Heart left ventricle (tissue), 16 donors: ENCODE results near the gene OPCML. TPM values are rescaled to one million over a fixed set of nuclear protein-coding genes. Genes with fewer than 3 reads are reported as not detected.
A peak's percentile ranks its signal among the peaks of the same experiment; 100 is the strongest.

Experiments used
- ATAC-seq, 4 donors: fragments of 200-7000 bp; cut with Tn5 transposase; one replicate each; pipeline ENCODE4 v1.9.1; 2020 to 2022; ENCODE audit warnings: moderate library complexity in 4 of 4, mild to moderate bottlenecking in 3 of 4, moderate number of reproducible peaks in 1 of 4
- DNase-seq, 5 donors: peaks; one replicate each; pipeline ENCODE4 v3.0.0-alpha.2; 2020
- H3K27ac ChIP-seq, 12 donors: fragments of 200-600 bp; sonication (generic) in 4 of 12; one replicate each; pipeline versions ENCODE4 v1.5.0 to v1.8.0; 2016 to 2022; ENCODE audit warnings: mild to moderate bottlenecking in 2 of 12
- H3K27me3 ChIP-seq, 9 donors: fragments of 200-600 bp; sonication (generic) in 2 of 9; one replicate each; pipeline versions ENCODE4 v1.5.1 to v1.8.0; 2016 to 2022; ENCODE audit warnings: mild to moderate bottlenecking in 3 of 9
- H3K36me3 ChIP-seq, 9 donors: fragments of 200-600 bp; sonication (generic) in 2 of 9; one replicate each; pipeline versions ENCODE4 v1.5.0 to v1.8.0; 2018 to 2022; ENCODE audit warnings: mild to moderate bottlenecking in 2 of 9
- H3K4me1 ChIP-seq, 12 donors: fragments of 200-600 bp; sonication (generic) in 4 of 12; one replicate each; pipeline versions ENCODE4 v1.5.0 to v1.8.0; 2016 to 2022; ENCODE audit warnings: mild to moderate bottlenecking in 3 of 12
- H3K4me3 ChIP-seq, 12 donors: fragments of 200-600 bp; sonication (generic) in 4 of 12; one replicate each; pipeline versions ENCODE4 v1.5.0 to v1.8.0; 2017 to 2022; ENCODE audit warnings: mild to moderate bottlenecking in 9 of 12, moderate library complexity in 4 of 12
- H3K9me3 ChIP-seq, 12 donors: fragments of 200-600 bp; sonication (generic) in 4 of 12; one replicate each; pipeline versions ENCODE4 v1.5.0 to v1.8.0; 2016 to 2022; ENCODE audit warnings: mild to moderate bottlenecking in 1 of 12
- CTCF ChIP-seq, 12 donors: fragments of 200-600 bp; sonication (generic) in 4 of 12; IDR thresholded peaks; one replicate each; pipeline versions ENCODE4 v1.5.0 to v1.8.0; 2018 to 2022; ENCODE audit warnings: antibody characterized with exemption in 12 of 12, mild to moderate bottlenecking in 5 of 12
- POLR2A ChIP-seq, 2 donors: fragments of 450-650 bp; IDR thresholded peaks; one replicate each; pipeline ENCODE4 v1.6.1; 2017; ENCODE audit warnings: antibody characterized with exemption in 2 of 2, mild to moderate bottlenecking in 2 of 2, moderate library complexity in 2 of 2
- WGBS, 4 donors: extraction: QIAGEN DNeasy Blood & Tissue Kit in 2 of 4; methylation state at CpG; one replicate each; pipeline versions ENCODE4 v1.1.5 to v1.1.7; 2013 to 2018; 5-methylcytosine and 5-hydroxymethylcytosine counted together
- intact Hi-C, 10 donors: fragments of 100-400 bp; cut with DNase I; formaldehyde crosslinking; loops; one replicate each; pipeline versions ENCODE4 v1.11.1 to v1.14.2; 2022
- long read RNA-seq, 3 donors: library from polyadenylated mRNA; unstranded; transcript quantifications; one replicate each; pipeline ENCODE4 v2.0.0, GENCODE V29; 2020 to 2021
- polyA plus RNA-seq, 2 donors: library from polyadenylated mRNA; stranded (reverse); fragments of 200-250 nt; gene quantifications; one replicate each; pipeline ENCODE4 v1.2.3, GENCODE V29; 2013
- total RNA-seq, 9 donors: library from RNA; depleted of rRNA in 2 of 9; stranded (reverse); fragments of >200 nt in 2 of 9; fragmentation: NEBNext Ultra II Directional in 3 of 9; extraction: Animal tissue kit (Norgen Biotek cat#: 25700) in 3 of 9; gene quantifications; one replicate each; pipeline versions ENCODE4 v1.1.0 to v1.2.4, GENCODE V29; 2016 to 2023
- donor health status: ischemic (EF 13 %, LVEDD 7.1; RV severe dilation, severe dysfunction).
- donor health status: healthy with polysubstance abuse.
- donor health status: DM: no; HTN: yes; CAD: no.
- donor health status: DM: no; HTN: no; CAD: no.
- donor health status: ischemic (EF 25% LVEDD 6.9; RV normal size, moderate dysfunction).
- donor health status: ischemic (EF 25% LVEDD 5.7; RV mildly dilated, moderate dysfunction).
- donor health status: healthy.
- donor health status: DM: yes; HTN: yes; CAD: no.
- donor health status: ischemic (EF 35%, LVEDD 5.7; RV mildly dilated, moderate dysfunction).
- donor health status: nonischemic (EF 11% LVEDD 7.7; RV severe dilation, severe dysfunction).
- donor health status: DM: yes; HTN: yes; CAD: no.
- donor health status: PGD.
- donor health status: ischemic (EF 29% LVEDD 5.4; RV normal size, mild dysfunction).
- donor health status: nonischemic (EF 23%, LVEDD 6.1; RV moderate dilation, normal function).

OPCML gene
- total RNA-seq (1 to 10 TPM in 1 of 9 donors, under 1 TPM in 6, not detected in 2; 0.12 to 1.3 (median 0.30) TPM), polyA plus RNA-seq (under 1 TPM in 1 of 2 donors, not detected in 1; 0.04 TPM)
- long read RNA-seq, donor 1 = 0 reads
- long read RNA-seq, donor 2 = 0 reads
- long read RNA-seq, donor 3 = 0 reads

- peak in 2 of 4 donors; percentile 11 to 27 for ATAC-seq
- intact Hi-C loops = no loop called here
Measured at GRCh38 chr11:133531971-133532651, at the start of gene OPCML. TSS of gene OPCML (minus strand) at chr11:133532501.

GRCh38 chr11:133581091-133581490 lies 48.8 kb upstream of the OPCML start:
- TF ChIP-seq CTCF (IDR thresholded peaks at IDR 0.05) (no peak), POLR2A (IDR thresholded peaks at IDR 0.05) (no peak)
- H3K27ac ChIP-seq = no peak overlapping the region

More at GRCh38 chr11:133531971-133532651, at the start of gene OPCML:
- Histone ChIP-seq H3K4me3 (no peak within 1 kb of the TSS), H3K36me3 (no peaks in the 10 kb centered on the region), H3K4me1 (peaks cover 0 to 3% (median 0%) of the 10 kb centered on the region in 12 donors), H3K9me3 (no peaks in the 10 kb centered on the region), H3K27me3 (peaks cover 5 to 76% (median 32%) of the 10 kb centered on the region in 9 donors), H3K27ac (no peak within 1 kb of the TSS)
- TF ChIP-seq CTCF (IDR thresholded peaks at IDR 0.05) (no peak), POLR2A (IDR thresholded peaks at IDR 0.05) (no peak)
- 6 to 13% (median 10%) methylated on average over 27 of the region's 27 CpGs for WGBS, 4 donors
- DNase-seq = no peak

GRCh38 chr11:133579165-133580031 lies 47.1 kb upstream of the OPCML start:
- Histone ChIP-seq H3K27ac (no peak overlapping the region), H3K4me3 (no peak overlapping the region), H3K36me3 (no peaks in the 10 kb centered on the region), H3K9me3 (no peaks in the 10 kb centered on the region), H3K4me1 (no peaks in the 10 kb centered on the region), H3K27me3 (peaks cover 0 to 4% (median 0%) of the 10 kb centered on the region in 9 donors)
- TF ChIP-seq POLR2A (IDR thresholded peaks at IDR 0.05) = no peak
- no peak for TF ChIP-seq CTCF (IDR thresholded peaks at IDR 0.05)
- intact Hi-C loops = no loop called here
- ATAC-seq (peak in 1 of 4 donors; percentile 20), DNase-seq (no peak)
- WGBS, 4 donors = 71 to 89% (median 73%) methylated on average over 29 to 38 of the region's 38 CpGs

More at GRCh38 chr11:133581091-133581490, 48.8 kb upstream of the OPCML start:
- peaks cover 0 to 2% (median 0%) of the 10 kb centered on the region in 12 donors for H3K9me3 ChIP-seq
- WGBS, 4 donors = 74 to 93% (median 91%) methylated on average over 6 of the region's 6 CpGs
- ATAC-seq = no peak
- intact Hi-C loops = no loop called here
- H3K4me1 ChIP-seq = no peaks in the 10 kb centered on the region
- no peak overlapping the region for H3K4me3 ChIP-seq
- H3K36me3 ChIP-seq = no peaks in the 10 kb centered on the region
- H3K27me3 ChIP-seq = no peaks in the 10 kb centered on the region
- DNase-seq = no peak

GRCh38 chr11:133577403-133577802 lies 45.1 kb upstream of the OPCML start:
- peaks cover 0 to 15% (median 0%) of the 10 kb centered on the region in 9 donors for H3K27me3 ChIP-seq
- no peak for ATAC-seq
- no peak overlapping the region for H3K27ac ChIP-seq
- no peaks in the 10 kb centered on the region for H3K4me1 ChIP-seq
- no peaks in the 10 kb centered on the region for H3K9me3 ChIP-seq
- whole genome bisulfite sequencing, 4 donors = 89 to 94% (median 93%) methylated on average over 3 of the region's 3 CpGs
- intact Hi-C loops = no loop called here
- no peak for DNase-seq
- H3K36me3 ChIP-seq = no peaks in the 10 kb centered on the region
- no peak for TF ChIP-seq CTCF (IDR thresholded peaks at IDR 0.05)
- H3K4me3 ChIP-seq = no peak overlapping the region
